ENCODE data around the gene C17orf67.

C17orf67 gene

DNA sequence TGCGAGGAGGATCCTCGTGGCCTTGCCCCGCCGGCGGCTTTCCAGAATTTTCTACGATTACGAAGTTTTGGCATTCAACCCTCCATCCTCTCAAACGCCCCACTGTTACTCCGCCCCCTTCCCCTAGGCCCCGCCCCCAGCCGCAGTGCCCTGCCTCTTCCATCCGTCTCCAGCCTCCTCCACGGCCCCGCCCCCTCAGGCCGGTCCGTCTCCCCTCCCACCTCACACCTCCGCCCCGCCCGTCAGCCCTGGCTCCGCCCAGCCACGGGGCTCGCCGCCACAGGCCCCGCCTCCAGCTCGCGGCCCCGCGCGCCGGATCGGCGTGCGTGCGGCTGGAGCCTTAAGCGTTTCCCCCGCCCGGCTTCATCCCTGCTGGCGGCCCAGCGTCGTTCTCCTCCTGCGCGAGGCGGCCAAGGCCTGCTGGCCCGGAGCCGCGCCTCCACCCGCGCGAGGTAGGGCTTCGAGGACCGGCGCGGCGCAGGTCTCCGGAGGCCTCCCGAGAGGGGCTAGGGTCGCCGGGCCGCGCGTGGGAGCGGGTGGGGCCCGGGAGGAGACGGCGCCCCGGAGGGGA, at the start of gene C17orf67, which contains the start of gene DGKE:
Gene C17orf67, minus strand, starts transcription at position 112 of the 571 bp plus-strand sequence. CDS start 18,110 bp downstream, outside the sequence.
Gene DGKE, plus strand, starts transcription at position 343 of the 571 bp plus-strand sequence. CDS start 645 bp downstream, outside the sequence.
- Histone ChIP-seq H3K4me1 (peaks cover 10% of the 10 kb centered on the region), H3K9me3 (ENCODE audit: control insufficient read depth, low read length) (no peaks in the 10 kb centered on the region), H3K4me3 (ENCODE audit: low read depth, low read length) (peak within 1 kb of the TSS; percentile 62), H3K27ac (peak within 1 kb of the TSS; percentile 82), H2AFZ (peak within 1 kb of the TSS; percentile 98), H3K27me3 (ENCODE audit: control insufficient read depth, insufficient read depth, low read length) (no peaks in the 10 kb centered on the region), H3K4me2 (ENCODE audit: low read length) (peak within 1 kb of the TSS; percentile 91), H3K9ac (peak within 1 kb of the TSS; percentile 39), H3K36me3 (ENCODE audit: control insufficient read depth, insufficient read depth, low read length) (no peaks in the 10 kb centered on the region), H3K79me2 (no peaks in the 10 kb centered on the region)
- TF ChIP-seq, protein P1, sequence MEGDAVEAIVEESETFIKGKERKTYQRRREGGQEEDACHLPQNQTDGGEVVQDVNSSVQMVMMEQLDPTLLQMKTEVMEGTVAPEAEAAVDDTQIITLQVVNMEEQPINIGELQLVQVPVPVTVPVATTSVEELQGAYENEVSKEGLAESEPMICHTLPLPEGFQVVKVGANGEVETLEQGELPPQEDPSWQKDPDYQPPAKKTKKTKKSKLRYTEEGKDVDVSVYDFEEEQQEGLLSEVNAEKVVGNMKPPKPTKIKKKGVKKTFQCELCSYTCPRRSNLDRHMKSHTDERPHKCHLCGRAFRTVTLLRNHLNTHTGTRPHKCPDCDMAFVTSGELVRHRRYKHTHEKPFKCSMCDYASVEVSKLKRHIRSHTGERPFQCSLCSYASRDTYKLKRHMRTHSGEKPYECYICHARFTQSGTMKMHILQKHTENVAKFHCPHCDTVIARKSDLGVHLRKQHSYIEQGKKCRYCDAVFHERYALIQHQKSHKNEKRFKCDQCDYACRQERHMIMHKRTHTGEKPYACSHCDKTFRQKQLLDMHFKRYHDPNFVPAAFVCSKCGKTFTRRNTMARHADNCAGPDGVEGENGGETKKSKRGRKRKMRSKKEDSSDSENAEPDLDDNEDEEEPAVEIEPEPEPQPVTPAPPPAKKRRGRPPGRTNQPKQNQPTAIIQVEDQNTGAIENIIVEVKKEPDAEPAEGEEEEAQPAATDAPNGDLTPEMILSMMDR (IDR thresholded peaks at IDR 0.05), result no peak

DNA sequence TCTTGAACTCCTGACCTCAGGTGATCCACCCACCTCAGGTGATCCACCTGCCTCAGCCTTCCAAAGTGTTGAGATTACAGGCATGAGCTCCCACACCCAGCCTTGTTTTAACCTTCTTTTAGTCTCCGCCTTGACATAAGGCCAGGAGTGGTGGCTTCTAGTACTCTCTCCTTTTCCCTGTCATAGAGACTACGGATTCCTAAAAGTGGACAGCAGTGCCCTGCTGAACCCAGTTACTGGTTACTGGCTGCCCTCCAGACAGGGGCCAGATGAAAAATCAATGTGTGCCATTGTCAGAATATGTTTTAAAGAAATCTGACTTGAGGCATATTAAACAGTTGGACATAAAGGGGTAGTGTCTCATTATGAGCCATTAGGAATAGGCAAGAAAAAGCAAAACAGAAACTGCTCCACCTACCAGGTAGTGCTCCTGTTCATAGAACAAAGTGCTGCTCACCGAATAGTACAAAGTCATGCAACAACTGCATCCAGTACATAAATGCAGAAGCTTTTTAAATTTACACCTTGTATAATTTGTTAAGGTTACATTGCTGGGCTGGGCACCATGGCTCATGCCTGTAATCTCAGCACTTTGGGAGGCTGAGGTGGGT, 48.1 kb upstream of the C17orf67 start:
- no peaks in the 10 kb centered on the region for H3K4me1 ChIP-seq
- no peak overlapping the region for H3K27ac ChIP-seq
- no peaks in the 10 kb centered on the region for H3K79me2 ChIP-seq
- no peak overlapping the region for H2AFZ ChIP-seq
- H3K9ac ChIP-seq, result no peak overlapping the region
- H3K9me3 ChIP-seq (ENCODE audit: control insufficient read depth, low read length), result no peaks in the 10 kb centered on the region
- no peaks in the 10 kb centered on the region for H3K27me3 ChIP-seq (ENCODE audit: control insufficient read depth, insufficient read depth, low read length)
- H3K36me3 ChIP-seq (ENCODE audit: control insufficient read depth, insufficient read depth, low read length), result no peaks in the 10 kb centered on the region
- H3K4me3 ChIP-seq (ENCODE audit: low read depth, low read length), result no peak overlapping the region
- TF ChIP-seq, protein P1 (IDR thresholded peaks at IDR 0.05), result no peak
- no peak overlapping the region for H3K4me2 ChIP-seq (ENCODE audit: low read length)

GRCh38 chr17:56880571-56880970, 46.9 kb upstream of the C17orf67 start:
- no peaks in the 10 kb centered on the region for H3K36me3 ChIP-seq (ENCODE audit: control insufficient read depth, insufficient read depth, low read length)
- H3K4me1 ChIP-seq, result no peaks in the 10 kb centered on the region
- no peak overlapping the region for H2AFZ ChIP-seq
- TF ChIP-seq, protein P1 (IDR thresholded peaks at IDR 0.05), result no peak
- no peak overlapping the region for H3K27ac ChIP-seq
- H3K79me2 ChIP-seq, result no peaks in the 10 kb centered on the region
- H3K9me3 ChIP-seq (ENCODE audit: control insufficient read depth, low read length), result no peaks in the 10 kb centered on the region
- no peak overlapping the region for H3K4me3 ChIP-seq (ENCODE audit: low read depth, low read length)
- H3K27me3 ChIP-seq (ENCODE audit: control insufficient read depth, insufficient read depth, low read length), result no peaks in the 10 kb centered on the region
- H3K9ac ChIP-seq, result no peak overlapping the region
- H3K4me2 ChIP-seq (ENCODE audit: low read length), result no peak overlapping the region

DNA sequence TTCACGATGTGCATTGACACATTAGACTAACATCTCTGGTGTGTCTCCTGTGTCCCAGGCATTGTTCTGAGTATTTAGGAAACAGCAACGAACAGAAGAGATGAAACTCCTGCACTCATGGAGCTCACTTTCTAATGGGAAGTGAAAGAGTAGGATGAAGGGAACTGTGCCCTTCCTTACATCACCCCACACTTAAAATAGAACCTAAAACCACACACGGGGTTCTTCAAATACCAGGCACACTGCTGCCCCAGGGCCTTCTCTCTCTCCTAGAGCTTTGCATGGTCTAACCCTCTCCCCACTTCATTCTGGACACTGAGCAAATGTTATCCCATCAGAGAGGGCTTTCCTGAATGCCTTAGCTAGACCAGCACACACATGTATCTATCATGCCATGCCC, 46.4 kb upstream of the C17orf67 start:
- Histone ChIP-seq H3K27ac (no peak overlapping the region), H3K9me3 (ENCODE audit: control insufficient read depth, low read length) (no peaks in the 10 kb centered on the region), H3K4me3 (ENCODE audit: low read depth, low read length) (no peak overlapping the region), H3K4me2 (ENCODE audit: low read length) (no peak overlapping the region), H3K36me3 (ENCODE audit: control insufficient read depth, insufficient read depth, low read length) (no peaks in the 10 kb centered on the region), H3K27me3 (ENCODE audit: control insufficient read depth, insufficient read depth, low read length) (no peaks in the 10 kb centered on the region), H3K4me1 (no peaks in the 10 kb centered on the region), H3K79me2 (no peaks in the 10 kb centered on the region), H2AFZ (no peak overlapping the region), H3K9ac (no peak overlapping the region)
- TF ChIP-seq, protein P1 (IDR thresholded peaks at IDR 0.05), result no peak
